Epithelial cell of umbilical artery (primary cell): ENCODE data around the gene ZNF439. TPM values are rescaled to one million over a fixed set of nuclear protein-coding genes. Genes with fewer than 3 reads are reported as not detected.

Experiments used
- total RNA-seq: library from RNA; depleted of rRNA; stranded (reverse); fragments of >200 nt; gene quantifications from 2 replicates; pipeline ENCODE4 v1.2.3, GENCODE V29; 2014

The ZNF439 gene
- under 0.01 and 0.15 TPM in 2 replicates for total RNA-seq

GRCh38 chr19:11848594-11849469 lies at the start of gene ZNF439:
Gene ZNF439, plus strand, starts transcription at chr19:11848726. Its CDS starts 142 bp downstream, at chr19:11848868.

GRCh38 chr19:11814029-11814699 lies 34.4 kb upstream of the ZNF439 start, which contains the start of gene ZNF440:
Gene ZNF440, plus strand, starts transcription at chr19:11814273. Its CDS starts 175 bp downstream, at chr19:11814448.

DNA sequence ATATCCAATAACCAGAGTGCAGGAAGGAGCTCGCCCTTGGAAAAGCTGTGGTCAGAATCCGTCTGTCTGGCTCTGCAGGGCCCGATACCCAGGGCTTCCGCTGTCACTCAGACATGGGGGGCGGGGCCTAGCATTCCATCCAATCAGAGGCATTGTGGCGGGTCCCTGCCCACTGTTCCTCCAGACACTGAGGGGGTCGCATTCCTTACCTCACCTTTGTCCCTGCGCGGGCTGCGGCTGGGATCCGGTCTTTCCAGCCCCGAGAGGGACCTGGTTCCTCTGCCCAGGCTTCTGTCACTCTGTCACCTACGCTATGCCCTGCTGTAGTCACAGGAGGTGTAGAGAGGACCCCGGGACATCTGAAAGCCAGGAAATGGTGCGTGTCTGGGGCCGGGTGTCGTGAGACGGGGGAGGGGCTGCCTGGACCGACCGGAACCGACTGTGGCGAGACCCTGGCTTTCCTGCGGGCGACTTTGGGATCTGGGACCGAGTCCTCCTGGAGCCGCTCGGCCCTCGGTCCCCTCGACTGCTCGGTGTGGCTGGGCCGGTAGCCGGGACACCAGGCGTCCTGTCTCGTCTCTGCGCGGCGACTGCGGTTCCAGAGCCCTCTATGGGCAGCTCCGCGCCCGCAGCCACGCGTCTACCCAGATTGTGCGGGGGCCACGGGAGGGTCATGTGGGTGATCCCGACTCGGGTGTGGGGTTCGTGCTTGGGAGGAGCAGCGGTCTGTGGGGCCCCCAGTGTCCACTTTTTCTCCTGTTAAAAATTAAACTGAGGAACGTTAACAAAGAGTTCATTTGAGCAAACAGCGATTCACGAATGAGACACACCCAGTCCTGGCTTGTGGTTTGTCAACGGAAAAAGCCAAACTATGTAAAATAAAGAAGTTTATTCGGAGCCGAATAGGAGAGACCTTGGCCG lies 39.3 kb downstream of the ZNF439 start, which contains the start of gene ZNF69:
ZNF69 (plus strand) TSS at position 172 of the 921 bp plus-strand sequence; CDS start at position 314, 142 bp downstream.

Other genes starting within 250 kb of the ZNF439 start
- gene ZNF823, start 109.8 kb upstream of the ZNF439 start, total RNA-seq, result 3.9 and 8.8 TPM in 2 replicates
- 4.5 and 8.7 TPM in 2 replicates for gene ZNF441, start 81.7 kb upstream of the ZNF439 start, total RNA-seq
- 0.65 and 1.5 TPM in 2 replicates for gene ZNF491, start 50.2 kb upstream of the ZNF439 start, total RNA-seq
- 5.2 and 7.3 TPM in 2 replicates for gene ZNF440, start 34.5 kb upstream of the ZNF439 start, total RNA-seq
- gene ZNF69, start 39.1 kb downstream of the ZNF439 start, total RNA-seq, result 0.91 and 1.9 TPM in 2 replicates
- gene ZNF700, start 76.4 kb downstream of the ZNF439 start, total RNA-seq, result 4.5 and 6.8 TPM in 2 replicates
- under 0.01 TPM in 1 of 2 replicates, not detected in the other for gene ZNF763, start 116.3 kb downstream of the ZNF439 start, total RNA-seq
- 1.7 and 2.6 TPM in 2 replicates for gene ZNF433, start 187.0 kb downstream of the ZNF439 start, total RNA-seq
- under 0.01 and 0.15 TPM in 2 replicates for gene ZNF878, start 204.2 kb downstream of the ZNF439 start, total RNA-seq
- gene ZNF844, start 216.0 kb downstream of the ZNF439 start, total RNA-seq, result 0.97 and 1.4 TPM in 2 replicates